ENCODE results near the gene ETFRF1. TPM values are rescaled to one million over a fixed set of nuclear protein-coding genes. Genes with fewer than 3 reads are reported as not detected.

Gene ETFRF1
- total and polyA plus RNA-seq, 2 of the 8 experiments (the other 6 are each of a cell fraction or from before 2014, with no cell fraction given): 4.3 to 7.7 TPM

- no peak for TF ChIP-seq PHF8 (conservative IDR thresholded peaks at IDR 0.05; ENCODE audit: low read depth, low read length)
- no peak for TF ChIP-seq CREB1 (IDR thresholded peaks at IDR 0.05)
- TF ChIP-seq GTF2F1 (IDR thresholded peaks at IDR 0.05; ENCODE audit: borderline replicate concordance, low read depth, low read length): no peak
- TF ChIP-seq ATF3 (IDR thresholded peaks at IDR 0.05; ENCODE audit: insufficient read depth, low read depth, low read length): no peak
These were observed 12.8 kb downstream of the ETFRF1 start (continued) for GRCh38 chr12:25207846-25208245.

All from H1 (cell line).